NCI-H510A (cell line): ENCODE results near the gene STARD7.
"Not testable (repeated sequence)": the region's sequence is repeated elsewhere in the genome, so short reads cannot be mapped to it uniquely, and the experiment has no call there.

Source experiments
- DNase-seq: peaks from one replicate; lab custom pipeline; 2025; lab: John Stamatoyannopoulos, UW

The STARD7 gene

GRCh38 chr2:96163768-96164429, 44.7 kb downstream of the STARD7 start:
- no peak for DNase-seq

GRCh38 chr2:96163415-96163767, 45.2 kb downstream of the STARD7 start:
- no peak for DNase-seq

GRCh38 chr2:96161898-96162297, 46.7 kb downstream of the STARD7 start:
- DNase-seq = no peak

GRCh38 chr2:96160366-96160765, 48.3 kb downstream of the STARD7 start:
- DNase-seq = not testable (repeated sequence)

GRCh38 chr2:96159084-96159830, 49.4 kb downstream of the STARD7 start:
- no peak for DNase-seq

GRCh38 chr2:96158554-96158940, 50.1 kb downstream of the STARD7 start:
- DNase-seq = no peak

GRCh38 chr2:96157649-96158553, 50.7 kb downstream of the STARD7 start:
- DNase-seq = no peak

GRCh38 chr2:96156926-96157648, 51.5 kb downstream of the STARD7 start:
- no peak for DNase-seq

GRCh38 chr2:96156011-96156820, 52.4 kb downstream of the STARD7 start:
- no peak for DNase-seq

GRCh38 chr2:96154506-96155380, 53.9 kb downstream of the STARD7 start:
- DNase-seq = no peak

- no peak for DNase-seq
Observed at GRCh38 chr2:96153991-96154431, 54.6 kb downstream of the STARD7 start.

- DNase-seq = no peak
Observed at GRCh38 chr2:96153291-96153713, 55.3 kb downstream of the STARD7 start.

GRCh38 chr2:96152304-96153161, 56.1 kb downstream of the STARD7 start:
- no peak for DNase-seq

GRCh38 chr2:96151595-96152303, 56.9 kb downstream of the STARD7 start:
- no peak for DNase-seq

- DNase-seq = no peak
Observed at GRCh38 chr2:96150791-96151594, 57.6 kb downstream of the STARD7 start.

GRCh38 chr2:96150007-96150640, 58.5 kb downstream of the STARD7 start:
- no peak for DNase-seq
